Activated naive CD4-positive, alpha-beta T cell treated with anti-CD3 and anti-CD28 coated beads, Interleukin-2, amount 10 ng/mL, durations not matched to agents 7 days and 5 days (primary cell): ENCODE results near the gene C12orf76.
"Not testable (repeated sequence)": the region's sequence is repeated elsewhere in the genome, so short reads cannot be mapped to it uniquely, and the experiment has no call there.

Source experiments
- CTCF ChIA-PET: fragments of 350-600 bp; sonication (Branson Sonifier 250); formaldehyde crosslinking; loops from one replicate; lab custom pipeline; 2021; ENCODE audit warnings: antibody characterized with exemption; lab: Charles Lee
- DNase-seq: peaks from one replicate; pipeline ENCODE4 v3.0.0-alpha.2; 2020
- H3K27ac Mint-ChIP-seq: one replicate; pipeline ENCODE4 v1.8.0; 2021; ENCODE audit warnings: mild to moderate bottlenecking, moderate library complexity, mixed read lengths
- H3K27me3 Mint-ChIP-seq: one replicate; pipeline ENCODE4 v1.8.0; 2021; ENCODE audit warnings: mild to moderate bottlenecking, mixed read lengths
- H3K36me3 Mint-ChIP-seq: one replicate; pipeline ENCODE4 v1.8.0; 2021; ENCODE audit warnings: mixed read lengths
- H3K4me1 Mint-ChIP-seq: one replicate; pipeline ENCODE4 v1.8.0; 2021; ENCODE audit warnings: mixed read lengths
- H3K4me3 Mint-ChIP-seq: one replicate; pipeline ENCODE4 v1.8.0; 2021; ENCODE audit warnings: mild to moderate bottlenecking, moderate library complexity, mixed read lengths
- H3K9me3 Mint-ChIP-seq: one replicate; pipeline ENCODE4 v1.8.0; 2021; ENCODE audit warnings: mixed read lengths

C12orf76 gene

GRCh38 chr12:110073049-110073831 lies 24.9 kb upstream of the C12orf76 start:
- peak; percentile 68 for DNase-seq
- Mint-ChIP-seq H3K27me3 (no peaks in the 10 kb centered on the region), H3K27ac (peak overlapping the region; percentile 91), H3K4me3 (peak overlapping the region; percentile 83), H3K36me3 (peaks cover 34% of the 10 kb centered on the region), H3K4me1 (peaks cover 69% of the 10 kb centered on the region), H3K9me3 (no peaks in the 10 kb centered on the region)
- CTCF ChIA-PET, result interaction anchor here (0.9 to 1.9 kb wide), 2 partner anchors 17 to 18 kb away, joined by 3 to 5 read pairs; no protein-coding TSS in a partner anchor

- not testable (repeated sequence) for H3K27me3 Mint-ChIP-seq
- CTCF ChIA-PET, result interaction anchor here (1.9 kb wide), 1 partner anchor 17 kb away, joined by 5 read pairs; no protein-coding TSS in a partner anchor
These were observed 24.3 kb upstream of the C12orf76 start for GRCh38 chr12:110072636-110073035.

GRCh38 chr12:110071967-110072366 lies 23.6 kb upstream of the C12orf76 start:
- DNase-seq, result no peak
- peak overlapping the region; percentile 72 for H3K27ac Mint-ChIP-seq
- CTCF ChIA-PET, result no interaction called here
- peaks cover 63% of the 10 kb centered on the region for H3K4me1 Mint-ChIP-seq
- peak overlapping the region; percentile 83 for H3K4me3 Mint-ChIP-seq
- no peaks in the 10 kb centered on the region for H3K27me3 Mint-ChIP-seq
- H3K36me3 Mint-ChIP-seq, result peaks cover 41% of the 10 kb centered on the region
- H3K9me3 Mint-ChIP-seq, result no peaks in the 10 kb centered on the region

More at GRCh38 chr12:110072636-110073035, 24.3 kb upstream of the C12orf76 start:
- not testable (repeated sequence) for DNase-seq, H3K9me3 Mint-ChIP-seq
- Mint-ChIP-seq H3K4me3 (peak overlapping the region; percentile 83), H3K27ac (peak overlapping the region; percentile 91), H3K36me3 (peaks cover 38% of the 10 kb centered on the region), H3K4me1 (peaks cover 66% of the 10 kb centered on the region)

GRCh38 chr12:110071504-110071903 lies 23.2 kb upstream of the C12orf76 start:
- no peak overlapping the region for H3K27ac Mint-ChIP-seq

GRCh38 chr12:110068654-110069053 lies 20.3 kb upstream of the C12orf76 start:
- no peaks in the 10 kb centered on the region for H3K9me3 Mint-ChIP-seq
- peaks cover 50% of the 10 kb centered on the region for H3K36me3 Mint-ChIP-seq
- DNase-seq, result no peak
- CTCF ChIA-PET, result no interaction called here
- no peak overlapping the region for H3K27ac Mint-ChIP-seq
- no peak overlapping the region for H3K4me3 Mint-ChIP-seq
- H3K27me3 Mint-ChIP-seq, result no peaks in the 10 kb centered on the region
- peaks cover 36% of the 10 kb centered on the region for H3K4me1 Mint-ChIP-seq

More at GRCh38 chr12:110071504-110071903, 23.2 kb upstream of the C12orf76 start:
- Mint-ChIP-seq H3K4me3 (peak overlapping the region; percentile 83), H3K27me3 (no peaks in the 10 kb centered on the region), H3K36me3 (peaks cover 40% of the 10 kb centered on the region), H3K9me3 (no peaks in the 10 kb centered on the region), H3K4me1 (peaks cover 59% of the 10 kb centered on the region)
- CTCF ChIA-PET, result no interaction called here
- DNase-seq, result no peak

- CTCF ChIA-PET, result not testable (repeated sequence)
These were observed 19.8 kb upstream of the C12orf76 start for GRCh38 chr12:110068115-110068514.

GRCh38 chr12:110067531-110067930 lies 19.2 kb upstream of the C12orf76 start:
- CTCF ChIA-PET, result no interaction called here
- no peaks in the 10 kb centered on the region for H3K9me3 Mint-ChIP-seq
- no peak overlapping the region for H3K4me3 Mint-ChIP-seq
- H3K36me3 Mint-ChIP-seq, result peaks cover 46% of the 10 kb centered on the region
- no peak overlapping the region for H3K27ac Mint-ChIP-seq
- DNase-seq, result no peak
- H3K27me3 Mint-ChIP-seq, result no peaks in the 10 kb centered on the region
- H3K4me1 Mint-ChIP-seq, result peaks cover 26% of the 10 kb centered on the region

More at GRCh38 chr12:110068115-110068514, 19.8 kb upstream of the C12orf76 start:
- Mint-ChIP-seq H3K4me1 (peaks cover 31% of the 10 kb centered on the region), H3K36me3 (peaks cover 48% of the 10 kb centered on the region)
- not testable (repeated sequence) for DNase-seq, H3K4me3 Mint-ChIP-seq, H3K27me3 Mint-ChIP-seq, H3K27ac Mint-ChIP-seq, H3K9me3 Mint-ChIP-seq

- Mint-ChIP-seq H3K36me3 (peaks cover 31% of the 10 kb centered on the region), H3K9me3 (no peaks in the 10 kb centered on the region), H3K27me3 (no peaks in the 10 kb centered on the region), H3K4me3 (no peak overlapping the region), H3K4me1 (peaks cover 16% of the 10 kb centered on the region), H3K27ac (no peak overlapping the region)
- no peak for DNase-seq
- CTCF ChIA-PET, result no interaction called here
These were observed 17.2 kb upstream of the C12orf76 start for GRCh38 chr12:110065540-110065939.

GRCh38 chr12:110062241-110062640 lies 13.9 kb upstream of the C12orf76 start:
- peaks cover 19% of the 10 kb centered on the region for H3K36me3 Mint-ChIP-seq
- CTCF ChIA-PET, result interaction anchor here (0.7 kb wide), 1 partner anchor 179 kb away, joined by 3 read pairs; no protein-coding TSS in a partner anchor
- no peak overlapping the region for H3K4me3 Mint-ChIP-seq
- H3K9me3 Mint-ChIP-seq, result no peaks in the 10 kb centered on the region
- peaks cover 5% of the 10 kb centered on the region for H3K27me3 Mint-ChIP-seq
- H3K4me1 Mint-ChIP-seq, result peaks cover 15% of the 10 kb centered on the region
- DNase-seq, result no peak
- H3K27ac Mint-ChIP-seq, result no peak overlapping the region

- Mint-ChIP-seq H3K4me3 (no peak overlapping the region), H3K36me3 (peaks cover 17% of the 10 kb centered on the region), H3K27me3 (peaks cover 5% of the 10 kb centered on the region), H3K27ac (no peak overlapping the region), H3K4me1 (peaks cover 25% of the 10 kb centered on the region), H3K9me3 (no peaks in the 10 kb centered on the region)
- CTCF ChIA-PET, result interaction anchor here (1.5 kb wide), 1 partner anchor 39 kb away, joined by 3 read pairs; no protein-coding TSS in a partner anchor
- DNase-seq, result no peak
These were observed 11.3 kb upstream of the C12orf76 start for GRCh38 chr12:110059651-110060000.

GRCh38 chr12:110058875-110059615 lies 10.7 kb upstream of the C12orf76 start:
- peaks cover 19% of the 10 kb centered on the region for H3K36me3 Mint-ChIP-seq
- CTCF ChIA-PET, result interaction anchor here (0.6 to 1.5 kb wide), 2 partner anchors 21 to 40 kb away, joined by 3 read pairs; no protein-coding TSS in a partner anchor
- peaks cover 25% of the 10 kb centered on the region for H3K4me1 Mint-ChIP-seq
- no peaks in the 10 kb centered on the region for H3K9me3 Mint-ChIP-seq
- H3K27me3 Mint-ChIP-seq, result peaks cover 5% of the 10 kb centered on the region
- DNase-seq, result no peak
- H3K27ac Mint-ChIP-seq, result no peak overlapping the region
- H3K4me3 Mint-ChIP-seq, result no peak overlapping the region

- CTCF ChIA-PET, H3K4me3 Mint-ChIP-seq, H3K27me3 Mint-ChIP-seq, DNase-seq, H3K9me3 Mint-ChIP-seq, H3K27ac Mint-ChIP-seq: not testable (repeated sequence)
- H3K36me3 Mint-ChIP-seq, result peaks cover 20% of the 10 kb centered on the region
- peaks cover 25% of the 10 kb centered on the region for H3K4me1 Mint-ChIP-seq
These were observed 8.3 kb upstream of the C12orf76 start for GRCh38 chr12:110056643-110057042.

- H3K4me3 Mint-ChIP-seq, H3K27ac Mint-ChIP-seq, H3K27me3 Mint-ChIP-seq, DNase-seq, H3K9me3 Mint-ChIP-seq: not testable (repeated sequence)
- CTCF ChIA-PET, result interaction anchor here (1.6 kb wide), 1 partner anchor 18 kb away, joined by 5 read pairs; no protein-coding TSS in a partner anchor
- Mint-ChIP-seq H3K36me3 (peaks cover 20% of the 10 kb centered on the region), H3K4me1 (peaks cover 21% of the 10 kb centered on the region)
These were observed 7.3 kb upstream of the C12orf76 start for GRCh38 chr12:110055375-110056352.
